NCI-H1105 treated with DMSO at 0.1 percent for 48 hours (cell line): ENCODE results near the gene PPM1M.
"Not testable (repeated sequence)": the region's sequence is repeated elsewhere in the genome, so short reads cannot be mapped to it uniquely, and the experiment has no call there.

Source experiments
- DNase-seq: peaks from one replicate; lab custom pipeline; 2025; lab: John Stamatoyannopoulos, UW

PPM1M gene

GRCh38 chr3:52277071-52277964, 31.8 kb downstream of the PPM1M start:
- peak; percentile 11 for DNase-seq

- DNase-seq, result no peak
These were observed 32.5 kb downstream of the PPM1M start for GRCh38 chr3:52277972-52278509.

- DNase-seq, result peak; percentile 80
These were observed 33.0 kb downstream of the PPM1M start, which contains the start of gene WDR82 for GRCh38 chr3:52278510-52279069. Gene WDR82 (minus strand): TSS chr3:52278649. CDS start chr3:52278361, 288 bp downstream.

- DNase-seq, result no peak
These were observed 34.0 kb downstream of the PPM1M start for GRCh38 chr3:52279596-52279995.

- DNase-seq, result peak; percentile 80
These were observed 34.5 kb downstream of the PPM1M start for GRCh38 chr3:52280050-52280461.

GRCh38 chr3:52281981-52282801, 36.6 kb downstream of the PPM1M start:
- DNase-seq, result no peak

GRCh38 chr3:52283306-52283705, 37.7 kb downstream of the PPM1M start:
- DNase-seq, result no peak

- DNase-seq, result not testable (repeated sequence)
These were observed 38.5 kb downstream of the PPM1M start for GRCh38 chr3:52284051-52284450.

GRCh38 chr3:52286777-52287110, 41.2 kb downstream of the PPM1M start:
- no peak for DNase-seq

- no peak for DNase-seq
These were observed 43.1 kb downstream of the PPM1M start for GRCh38 chr3:52288674-52289073.

GRCh38 chr3:52289338-52289746, 43.8 kb downstream of the PPM1M start:
- DNase-seq, result no peak

- no peak for DNase-seq
These were observed 44.4 kb downstream of the PPM1M start for GRCh38 chr3:52289747-52290595.

GRCh38 chr3:52290596-52291507, 45.3 kb downstream of the PPM1M start:
- DNase-seq, result no peak

GRCh38 chr3:52291508-52292181, 46.1 kb downstream of the PPM1M start:
- peak; percentile 2 for DNase-seq

GRCh38 chr3:52292247-52293065, 46.9 kb downstream of the PPM1M start:
- DNase-seq, result no peak

GRCh38 chr3:52293491-52294319, 48.1 kb downstream of the PPM1M start:
- DNase-seq, result no peak

- DNase-seq, result no peak
These were observed 49.0 kb downstream of the PPM1M start for GRCh38 chr3:52294320-52295150.
